CD4-positive, alpha-beta T cell (primary cell): ENCODE results near the gene ZNF329. TPM values are rescaled to one million over a fixed set of nuclear protein-coding genes. Genes with fewer than 3 reads are reported as not detected.

Source experiments
- ATAC-seq: fragments of 200-7000 bp; cut with Tn5 transposase; one replicate; pipeline ENCODE4 v1.10.0; 2022; ENCODE audit warnings: mild to moderate bottlenecking; ENCODE audit not compliant: poor library complexity
- CTCF ChIA-PET: fragments of 350-600 bp; sonication (Branson Sonifier 250); formaldehyde crosslinking; loops from one replicate; lab custom pipeline; 2021; ENCODE audit warnings: antibody characterized with exemption, inconsistent platforms; lab: Charles Lee
- POLR2A ChIA-PET: fragments of 350-600 bp; sonication (Branson Sonifier 250); formaldehyde crosslinking; loops from one replicate; lab custom pipeline; 2021; ENCODE audit warnings: antibody characterized with exemption, inconsistent platforms; lab: Charles Lee
- DNase-seq, 14 experiments: peaks; one replicate each; pipeline ENCODE4 v3.0.0-alpha.2; 2013 to 2020; ENCODE audit warnings: mixed read lengths in 2 of 14
- H3K27ac ChIP-seq, 2 donors: one replicate each; pipeline versions ENCODE4 v1.5.1 to v1.7.0; 2013; ENCODE audit warnings: low read length in 2 of 2, low read depth in 1 of 2, mild to moderate bottlenecking in 1 of 2
- H3K27me3 ChIP-seq, 2 experiments: 1 replicate in 1 of 2; 2 replicates in 1 of 2; pipeline versions ENCODE4 v1.6.1 to v1.7.0; 2013; ENCODE audit warnings: low read length in 2 of 2, control low read depth in 1 of 2, mild to moderate bottlenecking in 1 of 2, moderate library complexity in 1 of 2; ENCODE audit not compliant: insufficient read depth in 2 of 2, control insufficient read depth in 1 of 2
- H3K36me3 ChIP-seq: one replicate; pipeline ENCODE4 v1.6.1; 2013; ENCODE audit warnings: low read length, control low read depth; ENCODE audit not compliant: insufficient read depth
- H3K4me1 ChIP-seq: one replicate; pipeline ENCODE4 v1.6.1; 2013; ENCODE audit warnings: low read length, control low read depth; ENCODE audit not compliant: insufficient read depth
- H3K4me3 ChIP-seq: one replicate; pipeline ENCODE4 v1.5.1; 2013; ENCODE audit warnings: mild to moderate bottlenecking, low read length, moderate library complexity
- H3K9me3 ChIP-seq, 2 experiments: 1 replicate in 1 of 2; 2 replicates in 1 of 2; pipeline versions ENCODE4 v1.6.1 to v1.7.0; 2013; ENCODE audit warnings: low read length in 2 of 2, mild to moderate bottlenecking in 2 of 2, control low read depth in 1 of 2, moderate library complexity in 1 of 2; ENCODE audit not compliant: control insufficient read depth in 1 of 2, insufficient read depth in 1 of 2
- H3K27ac Mint-ChIP-seq: one replicate; pipeline ENCODE4 v1.8.0; 2020; ENCODE audit warnings: mixed read lengths
- H3K27me3 Mint-ChIP-seq: one replicate; pipeline ENCODE4 v1.8.0; 2021; ENCODE audit warnings: mixed read lengths
- H3K36me3 Mint-ChIP-seq: one replicate; pipeline ENCODE4 v1.8.0; 2021; ENCODE audit warnings: low read depth, mixed read lengths
- H3K4me1 Mint-ChIP-seq: one replicate; pipeline ENCODE4 v1.8.0; 2021; ENCODE audit warnings: low read depth, mixed read lengths
- H3K4me3 Mint-ChIP-seq: one replicate; pipeline ENCODE4 v1.8.0; 2020; ENCODE audit warnings: mild to moderate bottlenecking, mixed read lengths
- H3K9me3 Mint-ChIP-seq: one replicate; pipeline ENCODE4 v1.8.0; 2020; ENCODE audit warnings: mixed read lengths
- CTCF ChIP-seq: fragments of 200-600 bp; IDR thresholded peaks from one replicate; pipeline ENCODE4 v1.8.0; 2022; ENCODE audit warnings: antibody characterized with exemption, mild to moderate bottlenecking
- intact Hi-C, 2 experiments: fragments of 100-400 bp; cut with DNase I in 1 of 2; cut with micrococcal nuclease in 1 of 2; formaldehyde crosslinking; loops; one replicate each; pipeline versions ENCODE4 v1.15.1 to v1.9.0; 2023 to 2025; cut with DNase I, micrococcal nuclease
- total RNA-seq, 174 experiments: library from RNA in 2 of 174; stranded (reverse) in 2 of 174; gene quantifications; one replicate each; pipeline ENCODE4 v1.2.3 and lab custom pipeline; 2021 to 2026

Gene ZNF329
- total RNA-seq, 2 experiments from 2014 or later = 15.0 to 16.9 TPM

- peak; percentile 89 to 96 (median 92) for DNase-seq
- Histone ChIP-seq H3K4me3 (peak within 1 kb of the TSS; percentile 99), H3K27ac (peak within 1 kb of the TSS; percentile 99 to 100), H3K27me3 (no peaks in the 10 kb centered on the region), H3K36me3 (peaks cover 30% of the 10 kb centered on the region), H3K9me3 (peaks cover 77 to 92% of the 10 kb centered on the region in 2 experiments), H3K4me1 (peaks cover 27% of the 10 kb centered on the region)
- Mint-ChIP-seq H3K4me3 (peak within 1 kb of the TSS; percentile 97), H3K9me3 (peaks cover 15% of the 10 kb centered on the region), H3K4me1 (peaks cover 23% of the 10 kb centered on the region), H3K36me3 (peaks cover 88% of the 10 kb centered on the region), H3K27ac (peak within 1 kb of the TSS; percentile 100), H3K27me3 (no peaks in the 10 kb centered on the region)
- no peak for TF ChIP-seq CTCF
- ChIA-PET CTCF (no interaction called here), POLR2A (interaction anchor here (0.6 to 2.8 kb wide), 52 partner anchors 10 to 992 kb away, joined by 3 to 32 read pairs (median 5); partner anchors contain the start of genes CHMP2A, ERVK3-1, RPS5 and ZBTB45)
- intact Hi-C loops = loop anchor here (1.0 to 5.0 kb wide), 6 partner anchors 86 to 219 kb away; partner anchors contain the start of genes ZNF8 (in 2 of the 2), ERVK3-1 (in 1 of the 2), RPS5 (in 1 of the 2) and ZSCAN18 (in 1 of the 2)
- ATAC-seq = peak; percentile 85
Measured at GRCh38 chr19:58182989-58183816, 32.6 kb upstream of the ZNF329 start, which contains the start of gene ZNF274. ZNF274 (plus strand) TSS chr19:58183061; CDS start chr19:58183966, 905 bp downstream.

- intact Hi-C loops = loop anchor here (2.0 to 5.0 kb wide), 5 partner anchors 85 to 220 kb away; partner anchors contain the start of genes ERVK3-1 (in 1 of the 2), RPS5 (in 1 of the 2) and ZSCAN18 (in 1 of the 2)
- ATAC-seq (peak; percentile 67), DNase-seq (peak in 11 of 14 experiments; percentile 68 to 94 (median 86))
- Mint-ChIP-seq H3K27ac (peak overlapping the region; percentile 100), H3K36me3 (peaks cover 88% of the 10 kb centered on the region), H3K9me3 (peaks cover 16% of the 10 kb centered on the region), H3K4me1 (peaks cover 23% of the 10 kb centered on the region), H3K4me3 (peak overlapping the region; percentile 97), H3K27me3 (no peaks in the 10 kb centered on the region)
- Histone ChIP-seq H3K27me3 (no peaks in the 10 kb centered on the region), H3K36me3 (peaks cover 27% of the 10 kb centered on the region), H3K4me3 (peak overlapping the region; percentile 99), H3K9me3 (peaks cover 77 to 90% of the 10 kb centered on the region in 2 experiments), H3K27ac (peak overlapping the region; percentile 99 to 100), H3K4me1 (peaks cover 27% of the 10 kb centered on the region)
- TF ChIP-seq CTCF = no peak
- CTCF ChIA-PET = interaction anchor here (0.6 kb wide), 1 partner anchor 13 kb away, joined by 3 read pairs; no protein-coding TSS in a partner anchor
- POLR2A ChIA-PET = interaction anchor here (0.7 to 2.8 kb wide), 47 partner anchors 10 to 992 kb away, joined by 3 to 32 read pairs (median 5); partner anchors contain the start of genes ERVK3-1, RPS5, ZBTB45 and ZNF135
Measured at GRCh38 chr19:58182577-58182988, 32.0 kb upstream of the ZNF329 start.

GRCh38 chr19:58181902-58182576 lies 31.4 kb upstream of the ZNF329 start:
- peaks cover 88% of the 10 kb centered on the region for H3K36me3 Mint-ChIP-seq
- DNase-seq = peak; percentile 16 to 77 (median 54)
- H3K9me3 ChIP-seq = peaks cover 77 to 88% of the 10 kb centered on the region in 2 experiments
- peak; percentile 52 for TF ChIP-seq CTCF
- peaks cover 27% of the 10 kb centered on the region for H3K4me1 ChIP-seq
- peak overlapping the region; percentile 99 for H3K4me3 ChIP-seq
- H3K27me3 Mint-ChIP-seq = no peaks in the 10 kb centered on the region
- peaks cover 23% of the 10 kb centered on the region for H3K4me1 Mint-ChIP-seq
- ATAC-seq = no peak
- H3K4me3 Mint-ChIP-seq = peak overlapping the region; percentile 97
- no peaks in the 10 kb centered on the region for H3K27me3 ChIP-seq
- ChIA-PET CTCF (interaction anchor here (0.6 to 0.7 kb wide), 2 partner anchors 13 to 46 kb away, joined by 3 read pairs; partner anchors contain the start of gene ZNF544), POLR2A (interaction anchor here (1.1 to 2.8 kb wide), 8 partner anchors 11 to 265 kb away, joined by 3 to 32 read pairs (median 6); partner anchors contain the start of genes ERVK3-1, ZNF417, ZNF497 and ZNF606)
- peak overlapping the region; percentile 100 for H3K27ac Mint-ChIP-seq
- intact Hi-C loops = loop anchor here (2.0 to 5.0 kb wide), 5 partner anchors 85 to 220 kb away; partner anchors contain the start of genes ERVK3-1 (in 1 of the 2), RPS5 (in 1 of the 2) and ZSCAN18 (in 1 of the 2)
- H3K27ac ChIP-seq = peak overlapping the region; percentile 47 to 100
- peaks cover 20% of the 10 kb centered on the region for H3K9me3 Mint-ChIP-seq
- H3K36me3 ChIP-seq = peaks cover 22% of the 10 kb centered on the region
